SK-N-MC (cell line): ENCODE data around the gene KPNB1.

ENCODE experiments used
- EZH2 ChIP-seq: fragments of 200-600 bp; sonication (generic); IDR thresholded peaks from one replicate; pipeline ENCODE4 v1.6.1; 2017; ENCODE audit warnings: antibody characterized with exemption
- POLR2AphosphoS5 ChIP-seq: IDR thresholded peaks from 2 replicates; pipeline ENCODE4 v1.6.1; 2012; ENCODE audit warnings: mild to moderate bottlenecking, low read depth, low read length, borderline replicate concordance

- TF ChIP-seq POLR2AphosphoS5 = no peak
- no peak for TF ChIP-seq EZH2
Measured at GRCh38 chr17:47703191-47703591, 53.5 kb downstream of the KPNB1 start.
